ENCODE results near the gene ARID5B. TPM values are rescaled to one million over a fixed set of nuclear protein-coding genes. Genes with fewer than 3 reads are reported as not detected.

The ARID5B gene
- total RNA-seq, 2 experiments from 2014 or later = 86.3 to 87.1 TPM

- intact Hi-C loops (cut with micrococcal nuclease) = no loop called here
- H3K36me3 Mint-ChIP-seq (ENCODE audit: low read depth) = peaks cover 66% of the 10 kb centered on the region
- H3K9me3 Mint-ChIP-seq = no peaks in the 10 kb centered on the region
- no peak overlapping the region for H3K27ac Mint-ChIP-seq
- H3K4me3 Mint-ChIP-seq = no peak overlapping the region
- no peaks in the 10 kb centered on the region for H3K27me3 Mint-ChIP-seq (ENCODE audit: low read depth)
- no peak for DNase-seq
- H3K4me1 Mint-ChIP-seq (ENCODE audit: low read depth) = peaks cover 69% of the 10 kb centered on the region
- CTCF ChIA-PET = interaction anchor here (1.2 kb wide), 2 partner anchors 24 to 29 kb away, joined by 3 read pairs; no protein-coding TSS in a partner anchor
These were observed 30.3 kb downstream of the ARID5B start for GRCh38 chr10:61931620-61932332.

GRCh38 chr10:61933859-61934555 is 32.5 kb downstream of the ARID5B start:
- Mint-ChIP-seq H3K27me3 (ENCODE audit: low read depth) (no peaks in the 10 kb centered on the region), H3K4me1 (ENCODE audit: low read depth) (peaks cover 86% of the 10 kb centered on the region), H3K9me3 (no peaks in the 10 kb centered on the region), H3K4me3 (no peak overlapping the region), H3K36me3 (ENCODE audit: low read depth) (peaks cover 62% of the 10 kb centered on the region), H3K27ac (peak overlapping the region; percentile 65)
- no peak for DNase-seq
- CTCF ChIA-PET = interaction anchor here (0.7 to 1.2 kb wide), 4 partner anchors 8 to 143 kb away, joined by 3 to 5 read pairs (median 4); no protein-coding TSS in a partner anchor
- intact Hi-C loops (cut with micrococcal nuclease) = loop anchor here (2.0 kb wide), 1 partner anchor 13 kb away; no protein-coding TSS in a partner anchor

- no peak for DNase-seq
- H3K4me3 Mint-ChIP-seq = no peak overlapping the region
- peaks cover 62% of the 10 kb centered on the region for H3K36me3 Mint-ChIP-seq (ENCODE audit: low read depth)
- H3K27ac Mint-ChIP-seq = peak overlapping the region; percentile 44
- peaks cover 86% of the 10 kb centered on the region for H3K4me1 Mint-ChIP-seq (ENCODE audit: low read depth)
- intact Hi-C loops (cut with micrococcal nuclease) = loop anchor here (2.0 kb wide), 1 partner anchor 14 kb away; no protein-coding TSS in a partner anchor
- no peaks in the 10 kb centered on the region for H3K9me3 Mint-ChIP-seq
- CTCF ChIA-PET = no interaction called here
- H3K27me3 Mint-ChIP-seq (ENCODE audit: low read depth) = no peaks in the 10 kb centered on the region
These were observed 33.6 kb downstream of the ARID5B start for GRCh38 chr10:61935077-61935476.

GRCh38 chr10:61936770-61937169 is 35.3 kb downstream of the ARID5B start:
- intact Hi-C loops (cut with micrococcal nuclease) = loop anchor here (1.0 kb wide), 1 partner anchor 797 kb away; no protein-coding TSS in a partner anchor
- DNase-seq = no peak
- Mint-ChIP-seq H3K36me3 (ENCODE audit: low read depth) (peaks cover 66% of the 10 kb centered on the region), H3K9me3 (no peaks in the 10 kb centered on the region), H3K27ac (peak overlapping the region; percentile 93), H3K27me3 (ENCODE audit: low read depth) (no peaks in the 10 kb centered on the region), H3K4me1 (ENCODE audit: low read depth) (peaks cover 91% of the 10 kb centered on the region), H3K4me3 (no peak overlapping the region)
- CTCF ChIA-PET = interaction anchor here (0.6 to 3.6 kb wide), 5 partner anchors 33 to 192 kb away, joined by 3 to 33 read pairs (median 5); partner anchors contain the start of gene ARID5B

DNA sequence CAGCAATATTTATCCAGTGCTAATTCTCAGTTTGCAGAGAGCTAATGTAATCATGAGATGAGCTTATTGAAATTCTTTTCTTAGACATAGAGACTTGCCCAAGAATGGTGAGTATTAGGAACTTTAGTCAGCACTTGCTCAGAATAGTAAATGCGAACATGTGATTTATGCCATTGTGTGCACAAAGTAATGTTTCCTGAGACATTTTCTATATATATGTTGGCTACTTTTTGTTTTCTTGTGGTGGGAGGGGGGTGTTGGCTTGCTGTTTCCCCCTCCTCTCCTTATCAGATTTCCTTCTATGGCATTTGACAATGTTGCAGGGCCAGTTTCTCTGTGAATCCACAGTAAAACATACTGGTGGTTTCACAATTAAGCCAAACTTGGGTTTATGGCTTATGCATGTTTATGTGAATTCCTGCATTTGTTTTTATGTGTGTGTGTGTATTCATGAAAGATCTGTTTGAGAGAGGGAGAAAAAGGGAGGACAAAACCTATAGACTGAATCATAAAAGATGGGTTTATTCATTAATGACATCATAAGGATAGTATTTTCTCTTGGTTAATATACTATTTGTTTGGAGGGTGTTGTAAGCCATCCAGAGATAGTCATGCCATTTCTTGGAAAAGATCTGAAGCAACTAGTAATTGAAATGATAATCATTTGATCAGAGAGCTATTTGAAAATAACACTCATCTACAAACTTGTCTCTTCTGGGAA is 36.3 kb downstream of the ARID5B start:
- Mint-ChIP-seq H3K9me3 (no peaks in the 10 kb centered on the region), H3K36me3 (ENCODE audit: low read depth) (peaks cover 67% of the 10 kb centered on the region), H3K4me1 (ENCODE audit: low read depth) (peaks cover 92% of the 10 kb centered on the region), H3K4me3 (peak overlapping the region; percentile 40), H3K27ac (peak overlapping the region; percentile 93), H3K27me3 (ENCODE audit: low read depth) (no peaks in the 10 kb centered on the region)
- intact Hi-C loops (cut with micrococcal nuclease) = loop anchor here (1.0 kb wide), 2 partner anchors 55 to 796 kb away; no protein-coding TSS in a partner anchor
- no peak for DNase-seq
- CTCF ChIA-PET = interaction anchor here (0.6 to 3.6 kb wide), 11 partner anchors 34 to 248 kb away, joined by 3 to 33 read pairs (median 4); partner anchors contain the start of gene ARID5B

GRCh38 chr10:61939902-61940301 is 38.4 kb downstream of the ARID5B start:
- CTCF ChIA-PET = interaction anchor here (0.6 to 3.6 kb wide), 8 partner anchors 10 to 304 kb away, joined by 3 to 33 read pairs (median 3); partner anchors contain the start of gene ARID5B
- no peak for DNase-seq
- intact Hi-C loops (cut with micrococcal nuclease) = no loop called here
- H3K4me1 Mint-ChIP-seq (ENCODE audit: low read depth) = peaks cover 92% of the 10 kb centered on the region
- H3K4me3 Mint-ChIP-seq = peak overlapping the region; percentile 3
- H3K36me3 Mint-ChIP-seq (ENCODE audit: low read depth) = peaks cover 70% of the 10 kb centered on the region
- no peaks in the 10 kb centered on the region for H3K9me3 Mint-ChIP-seq
- no peaks in the 10 kb centered on the region for H3K27me3 Mint-ChIP-seq (ENCODE audit: low read depth)
- H3K27ac Mint-ChIP-seq = peak overlapping the region; percentile 93

DNA sequence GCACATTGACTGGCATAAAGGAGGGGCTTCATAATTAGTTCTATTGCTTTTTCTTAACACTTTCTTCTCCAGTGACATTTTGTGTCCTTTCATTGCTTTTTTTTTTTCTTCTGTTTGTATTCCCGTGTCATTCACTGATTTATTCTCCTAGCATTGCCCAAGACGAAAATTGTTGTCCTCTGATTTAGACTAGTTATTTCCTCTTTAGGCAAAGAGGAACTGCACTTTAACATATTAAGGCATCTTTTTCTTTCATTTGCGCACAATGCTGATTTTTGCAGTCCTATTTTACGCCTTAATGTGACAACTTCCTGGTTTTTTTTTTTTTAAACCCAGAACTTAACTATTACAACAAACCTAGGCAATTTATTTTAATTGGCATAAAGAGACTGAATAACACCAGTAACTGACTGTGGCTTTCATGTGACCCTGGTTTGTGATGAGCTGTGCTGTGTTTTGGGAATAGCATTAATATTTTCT is 39.7 kb downstream of the ARID5B start:
- CTCF ChIA-PET = interaction anchor here (0.8 kb wide), 1 partner anchor 45 kb away, joined by 4 read pairs; no protein-coding TSS in a partner anchor
- H3K27ac Mint-ChIP-seq = peak overlapping the region; percentile 98
- H3K4me3 Mint-ChIP-seq = peak overlapping the region; percentile 46
- H3K36me3 Mint-ChIP-seq (ENCODE audit: low read depth) = peaks cover 74% of the 10 kb centered on the region
- no peaks in the 10 kb centered on the region for H3K27me3 Mint-ChIP-seq (ENCODE audit: low read depth)
- H3K4me1 Mint-ChIP-seq (ENCODE audit: low read depth) = peaks cover 89% of the 10 kb centered on the region
- intact Hi-C loops (cut with micrococcal nuclease) = no loop called here
- no peaks in the 10 kb centered on the region for H3K9me3 Mint-ChIP-seq
- DNase-seq = no peak

- Mint-ChIP-seq H3K4me1 (ENCODE audit: low read depth) (peaks cover 78% of the 10 kb centered on the region), H3K9me3 (no peaks in the 10 kb centered on the region), H3K27me3 (ENCODE audit: low read depth) (no peaks in the 10 kb centered on the region), H3K4me3 (peak overlapping the region; percentile 62), H3K36me3 (ENCODE audit: low read depth) (peaks cover 82% of the 10 kb centered on the region), H3K27ac (peak overlapping the region; percentile 98)
- CTCF ChIA-PET = interaction anchor here (0.7 to 2.0 kb wide), 12 partner anchors 9 to 302 kb away, joined by 3 to 6 read pairs (median 4); partner anchors contain the start of gene ARID5B
- DNase-seq = peak; percentile 37
- intact Hi-C loops (cut with micrococcal nuclease) = loop anchor here (1.0 to 2.0 kb wide), 10 partner anchors 39 to 874 kb away; partner anchors contain the start of gene EGR2
These were observed 41.3 kb downstream of the ARID5B start for GRCh38 chr10:61942604-61943461.

DNA sequence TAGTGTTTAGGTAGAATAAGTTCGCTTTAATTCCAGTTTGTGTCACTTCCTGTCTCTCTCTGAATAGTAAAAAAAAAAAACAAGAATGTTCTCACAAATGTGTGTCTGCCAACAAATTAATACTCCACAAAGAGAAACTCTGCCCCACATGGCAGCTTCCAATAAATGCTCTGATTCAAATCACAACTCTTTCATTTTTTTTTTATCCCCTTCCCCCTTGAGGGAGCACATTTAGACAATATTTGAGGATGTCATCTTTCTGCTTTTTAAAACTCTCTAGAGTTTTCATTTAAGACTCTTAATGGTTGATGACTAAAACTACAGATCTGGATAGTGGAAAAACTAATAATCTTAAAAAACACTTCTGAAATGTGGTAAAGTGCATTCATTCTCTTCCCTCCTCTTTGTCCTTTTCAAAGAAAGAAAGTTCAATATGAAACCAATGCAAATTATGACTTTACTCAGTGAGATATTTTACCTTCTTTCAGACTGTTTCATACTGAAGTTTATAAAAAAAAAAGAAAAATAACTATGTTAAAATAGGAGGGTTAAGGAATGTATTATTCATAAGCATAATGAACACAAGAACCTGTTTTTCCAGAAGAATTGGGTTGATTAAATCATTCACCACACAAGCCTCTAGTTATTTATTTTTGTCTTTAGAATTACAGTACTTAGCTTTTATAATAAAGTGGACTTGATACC is 42.3 kb downstream of the ARID5B start:
- Mint-ChIP-seq H3K4me3 (peak overlapping the region; percentile 62), H3K4me1 (ENCODE audit: low read depth) (peaks cover 71% of the 10 kb centered on the region), H3K36me3 (ENCODE audit: low read depth) (peaks cover 83% of the 10 kb centered on the region), H3K9me3 (no peaks in the 10 kb centered on the region), H3K27me3 (ENCODE audit: low read depth) (no peaks in the 10 kb centered on the region), H3K27ac (peak overlapping the region; percentile 98)
- CTCF ChIA-PET = interaction anchor here (0.5 to 2.0 kb wide), 12 partner anchors 18 to 923 kb away, joined by 3 to 8 read pairs (median 4); partner anchors contain the start of gene ARID5B
- DNase-seq = peak; percentile 47
- intact Hi-C loops (cut with micrococcal nuclease) = loop anchor here (1.0 to 2.0 kb wide), 12 partner anchors 21 to 873 kb away; partner anchors contain the start of gene EGR2

DNA sequence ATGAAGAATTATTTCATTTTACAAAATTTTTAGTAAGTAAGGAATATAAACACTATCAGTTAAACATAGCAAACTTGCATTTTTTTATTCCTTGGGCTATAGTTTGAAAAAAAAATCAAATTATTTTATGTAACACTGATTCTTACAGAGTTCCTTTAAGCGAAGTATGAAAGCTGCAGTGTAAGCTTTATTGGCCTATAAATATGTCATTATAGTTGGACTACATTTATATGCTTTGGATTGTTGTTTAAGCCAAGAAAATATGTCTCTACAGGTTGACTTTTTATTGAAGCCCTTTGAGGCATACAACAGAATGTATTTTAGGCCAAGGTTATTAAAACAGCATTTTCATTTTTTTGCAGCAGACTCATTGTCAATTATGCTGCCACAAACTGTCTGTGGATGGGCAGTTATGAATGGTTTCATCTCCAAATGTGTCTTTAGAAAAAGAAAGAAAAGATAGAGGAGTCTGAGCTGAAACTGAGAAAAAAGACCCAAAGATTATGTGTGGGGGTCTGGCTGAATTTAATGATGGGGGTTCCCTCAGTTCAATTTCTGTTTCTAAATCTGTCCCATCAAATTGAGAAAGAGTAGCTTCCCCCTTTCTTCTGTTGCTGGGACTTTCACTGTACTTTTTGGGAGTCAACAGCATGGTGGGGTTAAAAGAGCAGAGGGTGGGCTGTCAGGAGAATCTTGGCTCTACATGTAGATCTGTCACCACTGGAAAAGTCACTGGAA is 43.1 kb downstream of the ARID5B start:
- peaks cover 83% of the 10 kb centered on the region for H3K36me3 Mint-ChIP-seq (ENCODE audit: low read depth)
- H3K4me3 Mint-ChIP-seq = peak overlapping the region; percentile 34
- CTCF ChIA-PET = interaction anchor here (0.7 to 1.2 kb wide), 8 partner anchors 40 to 922 kb away, joined by 3 to 8 read pairs (median 3); partner anchors contain the start of gene ARID5B
- H3K27me3 Mint-ChIP-seq (ENCODE audit: low read depth) = no peaks in the 10 kb centered on the region
- peak overlapping the region; percentile 98 for H3K27ac Mint-ChIP-seq
- no peak for DNase-seq
- no peaks in the 10 kb centered on the region for H3K9me3 Mint-ChIP-seq
- intact Hi-C loops (cut with micrococcal nuclease) = loop anchor here (1.0 kb wide), 2 partner anchors 21 to 62 kb away; no protein-coding TSS in a partner anchor
- H3K4me1 Mint-ChIP-seq (ENCODE audit: low read depth) = peaks cover 69% of the 10 kb centered on the region

Data from activated naive CD4-positive, alpha-beta T cell treated with anti-CD3 and anti-CD28 coated beads for 36 hours (primary cell).